NCI-H2196 treated with DMSO at 0.1 percent for 48 hours (cell line): ENCODE measurements around the gene SLCO2B1.

ENCODE experiments used
- DNase-seq: peaks from one replicate; lab custom pipeline; 2025; ENCODE audit not compliant: unreplicated experiment; lab: John Stamatoyannopoulos, UW

The SLCO2B1 gene

GRCh38 chr11:75193271-75193670 lies 42.4 kb downstream of the SLCO2B1 start:
- no peak for DNase-seq

GRCh38 chr11:75193711-75194110 lies 42.8 kb downstream of the SLCO2B1 start:
- DNase-seq, result no peak

GRCh38 chr11:75194147-75194546 lies 43.2 kb downstream of the SLCO2B1 start:
- DNase-seq, result no peak

- peak; percentile 80 for DNase-seq
Observed at GRCh38 chr11:75195167-75195962, 44.5 kb downstream of the SLCO2B1 start.

- DNase-seq, result no peak
Observed at GRCh38 chr11:75196426-75196825, 45.5 kb downstream of the SLCO2B1 start.

- DNase-seq, result no peak
Observed at GRCh38 chr11:75197512-75198277, 46.8 kb downstream of the SLCO2B1 start.

GRCh38 chr11:75198278-75198973 lies 47.5 kb downstream of the SLCO2B1 start:
- peak; percentile 59 for DNase-seq

- DNase-seq, result peak; percentile 72
Observed at GRCh38 chr11:75199412-75199955, 48.6 kb downstream of the SLCO2B1 start.

GRCh38 chr11:75200051-75200450 lies 49.1 kb downstream of the SLCO2B1 start:
- DNase-seq, result peak; percentile 47

- DNase-seq, result no peak
Observed at GRCh38 chr11:75200531-75200930, 49.6 kb downstream of the SLCO2B1 start.

- no peak for DNase-seq
Observed at GRCh38 chr11:75201771-75202170, 50.9 kb downstream of the SLCO2B1 start.

GRCh38 chr11:75202195-75202594 lies 51.3 kb downstream of the SLCO2B1 start:
- no peak for DNase-seq

GRCh38 chr11:75203138-75203537 lies 52.2 kb downstream of the SLCO2B1 start:
- DNase-seq, result no peak

GRCh38 chr11:75203641-75204011 lies 52.7 kb downstream of the SLCO2B1 start:
- DNase-seq, result no peak

GRCh38 chr11:75204012-75204674 lies 53.2 kb downstream of the SLCO2B1 start:
- DNase-seq, result no peak

GRCh38 chr11:75204685-75205563 lies 54.0 kb downstream of the SLCO2B1 start:
- peak; percentile 70 for DNase-seq

GRCh38 chr11:75205564-75206020 lies 54.7 kb downstream of the SLCO2B1 start:
- DNase-seq, result no peak

GRCh38 chr11:75208446-75208845 lies 57.5 kb downstream of the SLCO2B1 start:
- no peak for DNase-seq

GRCh38 chr11:75212411-75212810 lies 61.5 kb downstream of the SLCO2B1 start:
- DNase-seq, result no peak

GRCh38 chr11:75214411-75214821 lies 63.5 kb downstream of the SLCO2B1 start:
- DNase-seq, result peak; percentile 29
